Measurements from ENCODE around the gene MTR. TPM values are rescaled to one million over a fixed set of nuclear protein-coding genes. Genes with fewer than 3 reads are reported as not detected.

Gene MTR
- total RNA-seq, 4 donors from 2014 or later = 16.3 to 34.0 (median 24.2) TPM

- WGBS, 2 donors = 94 to 96% methylated on average over 5 of the region's 5 CpGs
- no peak for TF ChIP-seq POLR2A (IDR thresholded peaks at IDR 0.05)
- no peak for TF ChIP-seq CTCF (IDR thresholded peaks at IDR 0.05)
Observed at GRCh38 chr1:236799001-236799400, 3.9 kb downstream of the MTR start.

DNA sequence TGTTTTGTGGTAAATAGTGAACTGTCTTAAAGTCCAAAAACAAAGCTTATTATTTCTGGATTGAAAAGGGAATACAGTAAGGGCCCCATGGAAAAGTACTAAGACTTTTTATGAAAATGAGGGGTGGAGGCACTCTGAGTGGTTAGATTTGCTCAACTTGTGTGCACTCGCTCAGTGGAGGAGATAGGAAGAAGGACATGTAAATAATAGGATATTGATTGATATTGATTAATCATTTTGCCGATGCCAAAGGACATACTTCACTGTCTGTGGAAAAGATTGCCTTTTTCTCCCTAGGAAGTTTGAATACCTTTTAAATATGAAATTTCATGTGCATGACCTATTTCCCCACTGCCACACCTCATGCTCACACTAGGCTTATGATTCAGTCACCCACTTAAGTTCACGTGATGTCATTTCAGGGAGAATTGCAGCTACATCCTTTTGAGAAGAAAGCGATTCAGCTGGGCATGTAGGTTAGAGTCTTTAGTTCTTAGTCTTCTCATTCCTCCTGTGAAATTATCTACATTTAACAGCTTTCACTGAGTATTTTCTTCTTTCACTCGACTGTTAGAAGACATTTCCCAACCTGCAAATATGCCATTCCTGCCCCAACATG lies 5.0 kb downstream of the MTR start:
- TF ChIP-seq POLR2A (IDR thresholded peaks at IDR 0.05) (no peak), CTCF (IDR thresholded peaks at IDR 0.05) (no peak)
- WGBS, 2 donors = 46 to 53% methylated on average over 5 of the region's 5 CpGs
- intact Hi-C loops (cut with DNase I; ENCODE audit: low total_unique reads) = no loop called here
- no peak overlapping the region for H3K4me3 ChIP-seq (ENCODE audit: low read depth, poor library complexity, severe bottlenecking)
- DNase-seq (ENCODE audit: low spot score in 2 of 2) = no peak

More at GRCh38 chr1:236799001-236799400, 3.9 kb downstream of the MTR start:
- DNase-seq (ENCODE audit: low spot score in 2 of 2) = no peak
- intact Hi-C loops (cut with DNase I; ENCODE audit: low total_unique reads) = no loop called here
- H3K4me3 ChIP-seq (ENCODE audit: low read depth, poor library complexity, severe bottlenecking) = no peak overlapping the region

GRCh38 chr1:236800623-236801022 lies 5.5 kb downstream of the MTR start:
- no peak overlapping the region for H3K4me3 ChIP-seq (ENCODE audit: low read depth, poor library complexity, severe bottlenecking)
- no peak for DNase-seq (ENCODE audit: low spot score in 2 of 2)
- intact Hi-C loops (cut with DNase I; ENCODE audit: low total_unique reads) = no loop called here
- TF ChIP-seq POLR2A (IDR thresholded peaks at IDR 0.05) (no peak), CTCF (IDR thresholded peaks at IDR 0.05) (no peak)

- H3K4me3 ChIP-seq (ENCODE audit: low read depth, poor library complexity, severe bottlenecking) = no peak overlapping the region
- no peak for DNase-seq (ENCODE audit: low spot score in 2 of 2)
- intact Hi-C loops (cut with DNase I; ENCODE audit: low total_unique reads) = no loop called here
- TF ChIP-seq CTCF (IDR thresholded peaks at IDR 0.05) (no peak), POLR2A (IDR thresholded peaks at IDR 0.05) (no peak)
- WGBS, 2 donors = 91% methylated on average over 2 to 3 of the region's 3 CpGs
Observed at GRCh38 chr1:236802264-236802663, 7.2 kb downstream of the MTR start.

DNA sequence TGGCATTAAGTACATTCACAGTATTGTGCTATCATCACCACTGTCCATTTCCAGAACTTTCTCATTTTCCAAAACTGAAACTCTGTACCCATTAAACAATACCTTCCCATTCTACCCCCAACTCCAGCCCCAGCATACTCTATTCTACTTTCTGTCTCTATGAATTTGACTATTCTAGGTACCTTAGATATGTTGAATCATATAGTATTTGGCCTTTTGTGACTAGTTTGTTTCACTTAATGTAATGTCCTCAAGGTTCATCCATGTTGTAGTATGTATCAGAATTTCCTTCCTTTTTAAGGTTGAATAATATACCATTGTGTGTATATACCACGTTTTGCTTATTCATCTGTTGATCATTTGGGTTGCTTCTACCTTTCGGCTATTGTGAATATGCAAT lies 11.5 kb downstream of the MTR start:
- DNase-seq (ENCODE audit: low spot score in 2 of 2) = no peak
- intact Hi-C loops (cut with DNase I; ENCODE audit: low total_unique reads) = no loop called here
- 94 to 99% methylated on average over 2 of the region's 2 CpGs for WGBS, 2 donors
- TF ChIP-seq POLR2A (IDR thresholded peaks at IDR 0.05) (no peak), CTCF (IDR thresholded peaks at IDR 0.05) (no peak)
- no peak overlapping the region for H3K4me3 ChIP-seq (ENCODE audit: low read depth, poor library complexity, severe bottlenecking)

DNA sequence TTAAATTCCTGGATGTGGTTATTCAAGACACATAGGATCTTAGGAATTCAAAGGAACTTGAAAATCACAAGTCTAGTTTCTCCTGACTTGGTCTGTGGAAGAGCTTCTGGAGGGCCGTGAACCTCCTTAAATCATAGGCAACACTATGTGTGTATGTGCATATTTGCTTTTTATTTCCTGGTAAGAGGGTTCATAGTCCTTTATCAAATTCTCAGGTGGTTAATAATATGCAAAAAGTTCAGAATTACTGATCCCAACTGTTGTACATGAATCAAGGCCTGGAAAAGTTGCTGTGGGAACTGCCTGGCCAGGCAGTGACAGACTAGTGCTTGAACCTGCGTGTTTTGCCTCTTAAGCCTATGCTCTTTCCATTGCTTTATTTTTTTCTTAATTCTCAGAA lies 12.9 kb downstream of the MTR start:
- DNase-seq (ENCODE audit: low spot score in 2 of 2) = no peak
- intact Hi-C loops (cut with DNase I; ENCODE audit: low total_unique reads) = no loop called here
- no peak for TF ChIP-seq CTCF (IDR thresholded peaks at IDR 0.05)
- TF ChIP-seq POLR2A (IDR thresholded peaks at IDR 0.05) = no peak
- H3K4me3 ChIP-seq (ENCODE audit: low read depth, poor library complexity, severe bottlenecking) = no peak overlapping the region
- WGBS, 2 donors = 95 to 100% methylated on average over 2 of the region's 2 CpGs

All from lower leg skin (tissue), 4 donors.